ENCODE results near the gene ITPRIP. TPM values are rescaled to one million over a fixed set of nuclear protein-coding genes. Genes with fewer than 3 reads are reported as not detected.
A peak's percentile ranks its signal among the peaks of the same experiment; 100 is the strongest.

The ITPRIP gene
- total and polyA plus RNA-seq, 3 experiments from 2014 or later: 12.8 to 23.1 (median 13.1) TPM

- Histone ChIP-seq H3K4me3 (ENCODE audit: low read length) (no peak overlapping the region), H3K4me1 (ENCODE audit: insufficient read depth, low read length) (no peaks in the 10 kb centered on the region), H3K9me3 (ENCODE audit: low read length) (no peaks in the 10 kb centered on the region), H3K27me3 (ENCODE audit: insufficient read depth, low read length, poor library complexity, severe bottlenecking) (peaks cover 6% of the 10 kb centered on the region), H3K27ac (ENCODE audit: low read depth, low read length) (no peak overlapping the region), H3K36me3 (ENCODE audit: insufficient read depth, low read length) (no peaks in the 10 kb centered on the region)
- DNase-seq: no peak
- H3K27me3 Mint-ChIP-seq: peaks cover 14 to 75% of the 10 kb centered on the region in 2 donors
- no peaks in the 10 kb centered on the region for H3K4me1 Mint-ChIP-seq
- ChIA-PET POLR2A (no interaction called here), CTCF (no interaction called here)
- peaks cover 0 to 8% (median 0%) of the 10 kb centered on the region in 3 donors for H3K36me3 Mint-ChIP-seq
- H3K27ac Mint-ChIP-seq: no peak overlapping the region
- H3K9me3 Mint-ChIP-seq: peaks cover 0 to 7% (median 3%) of the 10 kb centered on the region in 5 donors
- no peak overlapping the region for H3K4me3 Mint-ChIP-seq
Measured at GRCh38 chr10:104367904-104368303, 29.6 kb upstream of the ITPRIP start.

DNA sequence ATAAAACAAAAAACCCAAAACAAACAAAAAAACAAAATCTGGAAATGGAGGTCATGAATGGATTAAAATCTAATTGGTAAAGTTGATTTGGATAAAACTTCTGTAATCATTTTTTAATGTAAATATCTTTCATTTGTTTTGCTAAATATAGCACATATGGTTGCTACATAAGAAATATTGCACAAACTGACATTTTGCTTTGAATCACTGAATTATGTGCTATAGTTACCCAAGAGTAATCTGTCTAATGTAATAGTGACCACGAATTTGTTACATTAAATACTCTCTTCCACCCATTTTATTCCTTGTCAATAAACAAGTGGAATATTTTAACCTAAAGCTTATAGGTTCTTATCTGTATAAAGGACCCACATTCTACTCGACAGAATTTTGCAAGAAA lies 21.5 kb upstream of the ITPRIP start:
- Histone ChIP-seq H3K4me3 (ENCODE audit: low read length) (no peak overlapping the region), H3K9me3 (ENCODE audit: low read length) (no peaks in the 10 kb centered on the region), H3K27me3 (ENCODE audit: insufficient read depth, low read length, poor library complexity, severe bottlenecking) (peaks cover 6% of the 10 kb centered on the region), H3K27ac (ENCODE audit: low read depth, low read length) (no peak overlapping the region), H3K4me1 (ENCODE audit: insufficient read depth, low read length) (no peaks in the 10 kb centered on the region), H3K36me3 (ENCODE audit: insufficient read depth, low read length) (no peaks in the 10 kb centered on the region)
- Mint-ChIP-seq H3K9me3 (peaks cover 0 to 3% (median 0%) of the 10 kb centered on the region in 5 donors), H3K27ac (no peak overlapping the region), H3K4me1 (no peaks in the 10 kb centered on the region), H3K27me3 (peaks cover 7 to 31% of the 10 kb centered on the region in 2 donors), H3K36me3 (peaks cover 0 to 4% (median 0%) of the 10 kb centered on the region in 3 donors), H3K4me3 (no peak overlapping the region)
- DNase-seq: no peak
- ChIA-PET CTCF (no interaction called here), POLR2A (no interaction called here)

DNA sequence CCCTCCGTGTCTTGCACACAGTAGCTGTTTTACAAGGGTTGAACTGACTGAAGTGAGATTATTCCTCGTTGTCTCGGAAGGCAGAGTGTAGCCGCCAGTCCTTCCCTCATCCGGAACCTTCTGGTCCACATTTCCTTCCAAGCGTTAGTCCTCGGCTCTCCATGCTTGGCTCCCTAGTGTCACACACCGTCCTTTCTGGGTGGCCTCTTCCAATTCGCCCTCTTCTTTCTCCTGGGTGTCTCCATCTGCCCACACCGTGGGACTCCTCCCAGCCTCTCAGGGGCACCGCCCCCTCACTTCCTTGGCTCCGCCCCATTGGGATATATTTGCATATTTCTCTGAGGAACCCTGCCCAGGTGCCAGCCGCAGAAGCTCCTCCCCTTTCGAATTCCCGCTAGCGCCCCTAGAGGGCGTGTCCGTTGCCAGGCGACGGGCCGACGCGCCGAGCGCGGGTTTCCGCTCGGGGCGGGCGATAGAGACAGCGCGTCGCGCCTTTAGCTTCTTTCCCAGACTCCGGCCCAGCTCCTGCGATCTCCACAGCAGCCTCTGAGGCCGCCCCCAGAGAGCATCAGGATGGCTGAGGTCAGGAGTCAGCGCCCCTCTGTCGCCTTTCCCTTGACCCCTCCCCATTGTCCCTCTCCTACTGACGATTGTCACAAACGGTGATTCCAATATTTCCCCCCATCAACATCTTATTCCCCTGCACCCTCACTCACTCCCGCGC lies 15.2 kb upstream of the ITPRIP start, which contains the start of gene CFAP58:
TSS of gene CFAP58 (plus strand) at position 509 of the 724 bp plus-strand sequence. CDS start at position 574, 65 bp downstream.
- Mint-ChIP-seq H3K27ac (peak within 1 kb of the TSS in 5 of 8 donors; percentile 13 to 87 (median 84)), H3K27me3 (no peaks in the 10 kb centered on the region), H3K4me1 (peaks cover 0 to 20% (median 0%) of the 10 kb centered on the region in 3 donors), H3K4me3 (peak within 1 kb of the TSS in 2 of 7 donors; percentile 75 to 81), H3K9me3 (no peaks in the 10 kb centered on the region), H3K36me3 (no peaks in the 10 kb centered on the region)
- CTCF ChIA-PET: interaction anchor here (0.7 to 4.9 kb wide), 25 partner anchors 8 to 232 kb away, joined by 3 to 65 read pairs (median 6); partner anchors contain the start of genes GSTO2, ITPRIP and SFR1
- Histone ChIP-seq H3K9me3 (ENCODE audit: low read length) (no peaks in the 10 kb centered on the region), H3K4me1 (ENCODE audit: insufficient read depth, low read length) (peaks cover 20% of the 10 kb centered on the region), H3K36me3 (ENCODE audit: insufficient read depth, low read length) (no peaks in the 10 kb centered on the region), H3K4me3 (ENCODE audit: low read length) (peak within 1 kb of the TSS; percentile 67), H3K27me3 (ENCODE audit: insufficient read depth, low read length, poor library complexity, severe bottlenecking) (no peaks in the 10 kb centered on the region), H3K27ac (ENCODE audit: low read depth, low read length) (no peak within 1 kb of the TSS)
- POLR2A ChIA-PET: interaction anchor here (0.7 to 1.6 kb wide), 4 partner anchors 15 to 78 kb away, joined by 3 to 8 read pairs (median 4); partner anchors contain the start of gene ITPRIP
- peak; percentile 87 to 93 (median 88) for DNase-seq

DNA sequence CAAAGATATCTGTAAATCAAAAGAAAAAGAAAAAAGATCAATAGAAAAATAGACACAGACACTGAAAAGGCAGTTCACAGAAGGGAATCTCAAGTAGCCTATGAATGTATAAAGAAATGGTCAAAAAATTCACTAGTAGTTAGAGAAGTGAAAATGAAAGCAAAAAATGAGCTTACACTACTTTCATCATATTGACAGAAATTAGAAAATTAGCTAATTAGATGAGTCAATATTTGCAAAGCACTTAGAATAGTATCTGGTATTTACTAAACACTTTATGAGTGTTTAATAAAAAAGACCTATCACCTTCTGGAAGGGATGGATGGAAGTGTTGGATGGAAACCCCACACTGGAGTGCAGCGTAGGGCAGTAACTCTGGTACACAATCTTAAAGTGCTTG lies 13.7 kb upstream of the ITPRIP start:
- POLR2A ChIA-PET: interaction anchor here (0.6 to 1.5 kb wide), 3 partner anchors 23 to 768 kb away, joined by 3 to 7 read pairs (median 7); no protein-coding TSS in a partner anchor
- no peaks in the 10 kb centered on the region for H3K27me3 ChIP-seq (ENCODE audit: insufficient read depth, low read length, poor library complexity, severe bottlenecking)
- DNase-seq: no peak
- no peaks in the 10 kb centered on the region for H3K27me3 Mint-ChIP-seq
- no peaks in the 10 kb centered on the region for H3K36me3 ChIP-seq (ENCODE audit: insufficient read depth, low read length)
- H3K9me3 Mint-ChIP-seq: no peaks in the 10 kb centered on the region
- H3K4me1 Mint-ChIP-seq: peaks cover 0 to 21% (median 3%) of the 10 kb centered on the region in 3 donors
- peak overlapping the region; percentile 6 for H3K4me3 ChIP-seq (ENCODE audit: low read length)
- no peaks in the 10 kb centered on the region for H3K9me3 ChIP-seq (ENCODE audit: low read length)
- H3K4me3 Mint-ChIP-seq: peak overlapping the region in 2 of 7 donors; percentile 75 to 81
- H3K4me1 ChIP-seq (ENCODE audit: insufficient read depth, low read length): peaks cover 20% of the 10 kb centered on the region
- no peaks in the 10 kb centered on the region for H3K36me3 Mint-ChIP-seq
- peak overlapping the region in 6 of 8 donors; percentile 62 to 87 (median 84) for H3K27ac Mint-ChIP-seq
- CTCF ChIA-PET: interaction anchor here (0.7 to 8.2 kb wide), 9 partner anchors 9 to 229 kb away, joined by 3 to 160 read pairs (median 9); partner anchors contain the start of genes GSTO2 and ITPRIP
- H3K27ac ChIP-seq (ENCODE audit: low read depth, low read length): no peak overlapping the region

- Mint-ChIP-seq H3K4me1 (peaks cover 2 to 23% (median 7%) of the 10 kb centered on the region in 3 donors), H3K36me3 (no peaks in the 10 kb centered on the region), H3K4me3 (peak overlapping the region in 2 of 7 donors; percentile 12 to 81), H3K9me3 (no peaks in the 10 kb centered on the region), H3K27ac (peak overlapping the region in 4 of 8 donors; percentile 30 to 85 (median 65)), H3K27me3 (no peaks in the 10 kb centered on the region)
- Histone ChIP-seq H3K27me3 (ENCODE audit: insufficient read depth, low read length, poor library complexity, severe bottlenecking) (no peaks in the 10 kb centered on the region), H3K36me3 (ENCODE audit: insufficient read depth, low read length) (no peaks in the 10 kb centered on the region), H3K27ac (ENCODE audit: low read depth, low read length) (no peak overlapping the region), H3K9me3 (ENCODE audit: low read length) (no peaks in the 10 kb centered on the region), H3K4me1 (ENCODE audit: insufficient read depth, low read length) (peaks cover 22% of the 10 kb centered on the region), H3K4me3 (ENCODE audit: low read length) (no peak overlapping the region)
- no peak for DNase-seq
- ChIA-PET POLR2A (interaction anchor here (0.6 to 1.5 kb wide), 6 partner anchors 13 to 767 kb away, joined by 3 to 7 read pairs (median 5); partner anchors contain the start of gene ITPRIP), CTCF (interaction anchor here (0.8 to 8.2 kb wide), 16 partner anchors 9 to 228 kb away, joined by 3 to 160 read pairs (median 5); partner anchors contain the start of genes GSTO2 and ITPRIP)
Measured at GRCh38 chr10:104351061-104351702, 12.9 kb upstream of the ITPRIP start.

DNA sequence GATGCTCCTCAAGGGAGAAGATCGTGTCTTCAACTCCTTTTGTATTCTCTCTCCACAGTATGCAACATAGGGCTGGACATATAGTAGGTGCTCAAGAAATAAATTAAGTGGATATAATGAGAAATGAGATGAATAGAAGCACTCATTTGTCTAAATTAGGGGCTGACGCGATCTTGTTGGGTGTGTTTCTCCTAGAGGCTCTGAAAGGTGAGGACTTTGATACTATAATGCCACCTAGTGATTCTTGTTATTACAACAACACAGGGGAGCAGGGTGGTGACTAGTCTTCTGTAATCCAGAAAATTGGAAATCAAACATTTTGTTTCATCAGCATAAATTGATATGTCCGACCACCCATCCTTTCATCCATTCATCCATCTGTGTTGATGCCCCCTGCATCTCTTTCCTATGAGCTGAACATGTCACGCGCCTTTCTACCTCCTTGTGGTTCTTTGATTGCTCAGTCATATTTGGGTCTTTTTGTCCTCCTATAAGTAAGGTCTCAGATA lies 11.9 kb upstream of the ITPRIP start:
- Mint-ChIP-seq H3K4me3 (no peak overlapping the region), H3K36me3 (no peaks in the 10 kb centered on the region), H3K27me3 (no peaks in the 10 kb centered on the region), H3K27ac (no peak overlapping the region), H3K9me3 (no peaks in the 10 kb centered on the region), H3K4me1 (peaks cover 10 to 29% (median 17%) of the 10 kb centered on the region in 3 donors)
- Histone ChIP-seq H3K27me3 (ENCODE audit: insufficient read depth, low read length, poor library complexity, severe bottlenecking) (no peaks in the 10 kb centered on the region), H3K4me1 (ENCODE audit: insufficient read depth, low read length) (peaks cover 26% of the 10 kb centered on the region), H3K9me3 (ENCODE audit: low read length) (no peaks in the 10 kb centered on the region), H3K36me3 (ENCODE audit: insufficient read depth, low read length) (no peaks in the 10 kb centered on the region), H3K4me3 (ENCODE audit: low read length) (no peak overlapping the region), H3K27ac (ENCODE audit: low read depth, low read length) (no peak overlapping the region)
- ChIA-PET CTCF (interaction anchor here (0.8 to 8.2 kb wide), 16 partner anchors 11 to 81 kb away, joined by 3 to 160 read pairs (median 5); partner anchors contain the start of genes GSTO2 and ITPRIP), POLR2A (interaction anchor here (1.1 kb wide), 2 partner anchors 12 to 76 kb away, joined by 4 to 5 read pairs; partner anchors contain the start of gene ITPRIP)
- peak in 2 of 5 donors; percentile 63 to 72 for DNase-seq

DNA sequence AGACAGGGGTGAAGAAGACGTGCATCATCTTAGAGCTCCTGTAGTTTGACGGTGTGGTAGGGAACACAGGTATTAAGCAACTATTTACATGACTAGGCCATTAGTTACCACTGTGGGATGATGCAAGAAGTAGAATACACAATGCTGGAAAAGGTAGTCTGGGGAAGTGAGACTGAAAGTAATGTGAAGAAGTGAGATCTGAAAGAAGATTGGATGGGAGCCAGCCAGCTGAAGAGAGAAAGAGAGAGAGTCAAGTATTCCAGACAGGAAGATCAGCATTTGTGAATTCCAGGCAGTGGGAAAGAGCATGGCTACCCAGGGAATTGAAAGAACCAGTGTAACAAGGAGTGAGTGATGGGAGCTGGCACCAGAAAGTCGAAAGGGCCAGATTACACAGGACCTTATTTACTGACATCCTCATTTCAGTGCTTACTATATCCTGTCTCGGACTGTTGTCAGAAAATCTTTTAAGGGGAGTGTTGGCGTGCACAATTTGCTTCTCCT lies 11.4 kb upstream of the ITPRIP start:
- no peak overlapping the region for H3K27ac ChIP-seq (ENCODE audit: low read depth, low read length)
- no peaks in the 10 kb centered on the region for H3K36me3 Mint-ChIP-seq
- H3K4me1 ChIP-seq (ENCODE audit: insufficient read depth, low read length): peaks cover 26% of the 10 kb centered on the region

More for the DNA sequence above, 11.4 kb upstream of the ITPRIP start:
- H3K27me3 Mint-ChIP-seq: no peaks in the 10 kb centered on the region
- H3K4me1 Mint-ChIP-seq: peaks cover 10 to 29% (median 17%) of the 10 kb centered on the region in 3 donors
- POLR2A ChIA-PET: no interaction called here
- Histone ChIP-seq H3K9me3 (ENCODE audit: low read length) (no peaks in the 10 kb centered on the region), H3K27me3 (ENCODE audit: insufficient read depth, low read length, poor library complexity, severe bottlenecking) (no peaks in the 10 kb centered on the region), H3K36me3 (ENCODE audit: insufficient read depth, low read length) (no peaks in the 10 kb centered on the region), H3K4me3 (ENCODE audit: low read length) (no peak overlapping the region)
- H3K27ac Mint-ChIP-seq: no peak overlapping the region
- no peaks in the 10 kb centered on the region for H3K9me3 Mint-ChIP-seq
- no peak for DNase-seq
- no peak overlapping the region for H3K4me3 Mint-ChIP-seq
- CTCF ChIA-PET: interaction anchor here (1.0 to 8.2 kb wide), 10 partner anchors 11 to 93 kb away, joined by 3 to 160 read pairs (median 5); partner anchors contain the start of gene ITPRIP
